Measurements from ENCODE around the gene PTPRK.

Gene PTPRK

DNA sequence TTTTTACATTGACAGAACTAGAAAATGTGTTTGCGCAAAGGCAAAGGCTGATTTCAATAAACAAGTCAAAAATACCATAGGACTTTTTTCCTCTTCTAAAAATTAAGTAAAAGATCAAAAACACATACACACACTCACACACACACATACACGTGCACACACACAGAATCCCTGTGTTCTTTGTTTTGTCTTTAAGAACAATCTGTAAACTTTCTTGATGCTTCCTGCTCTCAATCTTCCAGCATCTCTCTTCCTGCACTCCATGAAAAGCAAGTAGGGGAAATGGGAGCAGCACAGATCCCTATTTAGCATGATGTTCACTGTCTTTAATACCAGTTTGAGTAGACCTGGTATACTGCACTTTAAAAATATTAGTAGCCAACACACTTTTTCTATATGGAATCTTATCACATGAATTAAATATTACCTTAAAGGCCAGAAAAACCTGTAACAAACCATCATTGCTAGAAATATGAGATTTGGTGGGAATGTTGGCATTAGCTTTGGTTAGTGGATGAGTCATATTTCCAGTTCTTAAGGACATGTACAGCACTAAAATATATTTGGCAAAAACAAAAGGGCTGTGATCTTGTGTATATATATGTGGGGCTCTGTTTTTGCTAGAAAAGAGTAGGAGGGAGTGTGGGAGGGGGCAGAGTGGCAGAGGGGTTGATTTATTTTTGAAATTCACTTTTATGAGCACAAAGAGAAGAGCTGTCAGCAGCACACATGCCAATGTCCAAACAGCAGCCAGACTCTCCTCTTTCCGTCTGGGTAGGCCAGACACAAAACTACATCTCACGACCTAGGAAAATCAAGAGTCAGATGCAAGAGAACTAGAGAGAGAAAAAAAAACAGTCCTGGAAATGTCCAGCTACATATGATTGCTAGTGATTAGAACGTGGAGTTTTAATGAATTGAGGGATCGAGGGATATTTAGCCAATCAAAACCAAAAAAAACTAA lies 4.6 kb downstream of the PTPRK start:
- DNase-seq, result no peak

DNA sequence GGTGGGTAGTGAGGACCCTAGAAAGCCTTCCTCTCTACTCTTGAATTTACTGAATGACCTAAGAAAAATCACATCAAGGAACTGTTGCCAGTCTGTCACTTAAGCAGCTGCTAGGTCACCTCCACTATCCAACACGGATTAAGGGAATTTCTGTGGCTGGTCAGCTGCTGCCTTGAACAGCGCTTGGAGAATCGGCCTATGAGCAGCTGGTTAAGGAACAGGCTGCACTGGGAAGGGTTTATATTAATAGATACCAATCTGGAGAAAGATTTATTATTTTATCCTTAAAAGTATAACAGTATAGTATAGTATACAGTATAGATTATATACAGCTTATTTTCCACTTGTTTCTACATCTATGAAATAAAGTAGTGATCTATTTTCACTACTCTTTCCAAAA lies 6.5 kb downstream of the PTPRK start:
- no peak for DNase-seq

- no peak for DNase-seq
These were observed 8.1 kb downstream of the PTPRK start for GRCh38 chr6:128512296-128512695.

- no peak for DNase-seq
These were observed 8.9 kb downstream of the PTPRK start for GRCh38 chr6:128511506-128511905.

DNA sequence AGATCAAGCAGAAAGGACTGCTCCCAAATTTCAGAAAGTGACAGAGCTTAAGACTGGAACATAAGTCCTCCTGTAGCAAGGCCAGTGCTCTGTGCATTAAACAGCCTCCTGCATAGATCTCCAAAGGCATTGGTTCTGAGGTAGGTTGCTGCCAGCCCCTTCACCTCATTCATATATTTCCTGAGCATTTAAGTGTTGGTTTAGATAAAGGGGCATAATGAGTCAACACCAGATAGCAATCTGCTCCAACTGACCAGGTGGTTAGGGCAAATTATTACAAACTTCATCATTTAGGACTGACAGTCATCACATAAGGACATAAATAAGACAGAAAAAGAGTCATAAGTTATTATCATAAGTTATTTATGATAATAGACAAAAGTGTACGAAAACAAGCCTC lies 10.7 kb downstream of the PTPRK start:
- no peak for DNase-seq

- DNase-seq, result no peak
These were observed 11.7 kb downstream of the PTPRK start for GRCh38 chr6:128508588-128509296.

DNA sequence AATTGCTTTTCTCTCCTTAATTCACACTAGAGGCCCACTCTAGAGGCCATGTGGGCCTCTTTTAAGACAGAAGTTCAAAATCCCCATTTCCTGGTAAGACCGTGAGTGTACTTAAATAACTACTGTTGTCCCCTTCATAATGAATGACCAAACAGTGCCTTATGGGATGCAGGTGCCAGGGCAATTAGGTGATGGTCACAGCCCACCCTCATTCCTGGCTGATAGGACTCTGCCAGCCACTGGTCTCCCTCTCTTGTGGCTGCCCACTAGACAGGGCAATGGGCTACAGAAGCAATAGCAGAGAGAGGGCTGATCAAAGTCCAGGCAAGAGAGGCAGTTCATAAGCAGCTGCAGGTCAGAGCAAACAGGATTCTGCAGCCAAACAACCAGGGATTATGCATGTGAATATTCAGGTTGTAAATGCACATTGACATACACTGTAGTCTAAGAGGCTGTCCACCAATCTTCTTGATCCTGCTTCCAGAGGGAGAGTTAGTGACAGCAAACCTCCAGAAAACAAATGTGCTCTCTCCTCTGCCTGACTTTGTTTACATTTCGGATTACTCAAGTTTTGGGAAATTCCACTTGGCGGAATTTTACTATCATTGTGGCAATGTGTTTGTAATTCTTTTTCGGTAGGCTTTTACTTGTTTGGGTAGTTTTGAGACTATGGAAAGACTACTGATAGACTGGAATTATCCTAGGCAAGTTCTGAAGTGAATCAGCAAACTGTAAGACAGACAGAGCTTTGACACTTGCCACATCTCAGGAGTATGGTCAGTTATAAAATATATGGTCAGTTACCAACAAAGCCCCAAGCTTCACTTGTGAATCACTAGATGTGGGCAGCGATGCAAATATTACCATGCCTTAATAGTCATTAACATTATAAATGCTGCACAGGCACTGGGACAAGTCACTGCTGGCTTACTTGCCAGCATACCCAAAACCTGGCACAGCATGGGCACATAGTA lies 12.8 kb downstream of the PTPRK start:
- no peak for DNase-seq

DNA sequence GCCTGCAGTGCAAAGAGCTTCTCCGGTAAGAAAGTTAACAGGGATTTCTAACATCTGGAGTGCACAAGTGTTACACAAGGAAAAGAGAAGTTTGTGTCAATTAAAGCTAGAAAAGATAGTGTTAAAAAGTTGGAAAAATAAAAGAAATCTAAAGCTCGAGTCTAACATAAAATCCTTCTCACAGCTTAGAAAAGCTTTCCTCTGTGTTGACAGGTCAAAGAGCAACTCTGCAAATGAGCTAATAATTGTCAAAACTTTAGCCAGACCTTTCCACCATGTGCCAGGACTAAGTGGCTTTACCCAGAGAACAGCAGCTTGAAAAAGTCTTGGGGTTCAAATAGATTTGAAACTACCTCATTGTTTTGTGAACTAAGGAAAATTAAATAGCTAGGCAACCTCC lies 14.8 kb downstream of the PTPRK start:
- no peak for DNase-seq

- no peak for DNase-seq
These were observed 16.3 kb downstream of the PTPRK start for GRCh38 chr6:128504003-128504654.

DNA sequence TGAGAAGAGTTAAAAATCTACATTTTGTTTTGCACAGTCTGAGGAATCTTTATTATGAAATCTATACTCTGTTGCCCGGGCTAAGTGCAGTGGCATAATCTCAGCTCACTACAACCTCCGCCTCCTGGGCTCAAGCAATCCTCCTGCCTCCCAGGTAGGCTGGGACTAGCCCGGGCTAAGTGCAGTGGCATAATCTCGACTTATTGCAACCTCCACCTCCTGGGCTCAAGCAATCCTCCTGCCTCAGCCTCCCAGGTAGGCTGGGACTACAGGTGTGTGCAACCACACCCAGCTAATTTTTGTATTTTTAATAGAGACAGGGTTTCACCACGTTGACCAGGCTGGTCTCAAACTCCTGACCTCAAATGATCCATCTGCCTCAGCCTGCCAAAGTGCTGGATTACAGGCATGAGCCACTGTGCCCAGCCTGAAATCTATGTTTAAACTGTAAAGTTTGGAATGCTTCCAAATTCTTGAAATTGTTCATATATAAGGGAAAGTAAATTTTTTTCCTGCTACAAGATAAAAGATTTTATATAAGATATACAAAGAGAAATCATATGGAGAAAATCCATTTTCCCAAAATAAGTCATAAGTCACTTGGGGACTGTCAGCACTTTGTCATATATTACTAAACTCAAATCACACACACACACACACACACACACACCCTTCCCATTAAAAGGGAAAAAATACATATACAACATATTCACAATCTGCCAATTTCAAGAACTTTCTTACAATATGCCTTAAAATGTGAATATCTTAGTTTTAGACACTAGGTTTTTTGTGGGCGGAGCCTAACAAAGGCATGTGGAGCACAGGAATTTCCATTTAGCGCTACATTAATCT lies 19.4 kb downstream of the PTPRK start:
- no peak for DNase-seq

GRCh38 chr6:128500014-128500413 lies 20.4 kb downstream of the PTPRK start:
- no peak for DNase-seq

DNA sequence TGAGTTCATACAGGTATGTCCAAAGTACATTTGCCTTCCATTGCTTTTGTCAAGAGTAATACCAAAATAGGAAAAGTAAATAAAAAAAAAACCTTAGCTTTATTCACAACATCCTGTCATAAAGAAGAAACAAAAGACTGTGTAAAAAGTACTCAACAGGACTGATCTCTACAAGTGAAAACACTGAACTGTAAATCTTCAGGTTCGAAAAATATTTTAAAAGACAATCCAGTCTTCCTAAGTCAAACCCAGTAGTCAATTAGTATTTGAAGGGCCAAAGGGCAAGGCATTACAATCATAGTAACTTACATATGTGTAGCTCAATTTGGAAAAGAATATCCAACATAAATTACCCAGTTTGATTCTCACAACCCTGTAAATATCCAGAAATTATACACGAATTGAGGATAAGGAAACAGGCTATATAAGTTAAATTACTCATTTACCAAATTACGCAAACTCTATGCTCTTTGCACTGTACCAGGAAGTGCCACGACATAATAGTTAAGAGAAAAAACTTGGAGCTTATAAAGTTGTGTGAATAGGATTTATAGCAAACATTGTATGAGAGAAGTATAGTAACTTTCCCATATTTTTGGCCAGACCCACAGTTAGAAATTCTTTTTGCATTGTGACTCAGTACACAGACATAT lies 21.2 kb downstream of the PTPRK start:
- DNase-seq, result no peak

GRCh38 chr6:128498234-128498633 lies 22.2 kb downstream of the PTPRK start:
- no peak for DNase-seq

DNA sequence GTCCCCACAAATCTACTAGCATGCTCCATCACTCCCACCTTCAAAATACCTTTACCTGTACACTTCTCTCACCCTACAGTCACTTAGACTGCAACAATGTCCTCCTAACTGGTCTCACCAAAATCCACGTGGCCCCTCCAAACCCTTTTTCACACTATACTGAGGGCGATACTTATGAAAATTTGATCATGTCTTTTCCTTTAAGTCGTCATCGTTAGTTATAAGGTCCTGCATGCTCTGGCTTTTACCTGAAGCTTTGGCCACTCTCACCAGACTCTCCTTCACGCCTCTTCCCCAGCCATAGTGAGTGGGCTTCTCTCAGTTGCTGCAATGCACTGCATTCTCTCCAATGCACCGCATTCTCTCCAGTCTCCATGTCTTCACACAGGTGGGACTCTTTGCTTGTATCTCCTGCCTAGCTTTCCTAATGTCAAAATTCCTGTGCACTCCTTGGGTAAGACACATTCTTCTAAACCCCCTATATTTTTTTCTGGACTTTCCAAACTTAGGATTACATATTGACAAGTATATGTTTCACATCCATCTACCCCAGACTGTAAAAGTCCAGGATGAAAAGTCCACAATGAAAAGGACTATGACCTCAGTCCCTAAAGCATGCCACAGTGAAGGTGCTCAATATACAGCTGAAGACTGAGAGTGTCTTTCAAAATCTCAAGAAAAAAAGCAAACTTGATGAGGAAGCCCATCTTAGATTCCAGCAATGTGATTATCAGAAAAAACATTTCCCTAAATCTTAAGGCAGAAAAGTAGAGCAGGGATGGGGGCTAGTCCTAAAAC lies 24.7 kb downstream of the PTPRK start:
- DNase-seq, result no peak

DNA sequence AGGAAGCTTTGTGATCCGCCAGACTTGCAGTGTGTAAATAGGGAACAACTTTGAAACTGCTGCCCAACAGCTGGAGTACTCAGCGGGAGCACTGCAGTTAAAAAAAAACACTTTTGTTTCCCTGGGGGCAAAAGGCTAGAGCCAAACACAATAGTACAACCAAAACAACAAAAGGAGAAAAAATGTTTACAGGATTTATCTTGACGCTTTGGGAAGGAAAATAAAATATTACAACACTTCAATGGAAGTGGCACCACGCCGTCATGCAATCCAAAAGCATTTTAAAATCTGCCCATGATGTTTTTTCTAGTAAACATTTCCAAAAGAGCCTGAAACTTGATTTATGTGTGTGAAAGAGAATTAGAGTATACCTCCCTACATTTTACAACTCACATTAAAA lies 26.0 kb downstream of the PTPRK start:
- no peak for DNase-seq

DNA sequence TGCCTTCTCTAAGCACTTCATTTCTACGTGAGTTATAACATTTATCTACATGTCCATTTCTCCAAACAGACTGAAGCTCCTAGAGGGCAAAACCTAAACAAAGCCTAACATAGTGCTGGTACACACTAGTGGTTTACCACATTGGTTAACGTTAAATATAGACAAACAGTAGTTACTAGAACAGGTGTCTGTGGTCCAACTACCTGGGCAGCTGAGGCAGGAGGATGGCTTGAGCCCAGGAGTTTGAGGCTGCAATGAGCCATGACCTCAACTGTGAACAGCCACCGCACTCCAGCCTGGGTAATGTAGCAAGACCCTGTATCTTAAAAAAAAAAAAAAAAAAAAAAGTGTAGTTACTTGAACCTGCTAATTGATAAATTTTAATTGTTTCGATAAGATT lies 26.5 kb downstream of the PTPRK start:
- DNase-seq, result no peak

DNA sequence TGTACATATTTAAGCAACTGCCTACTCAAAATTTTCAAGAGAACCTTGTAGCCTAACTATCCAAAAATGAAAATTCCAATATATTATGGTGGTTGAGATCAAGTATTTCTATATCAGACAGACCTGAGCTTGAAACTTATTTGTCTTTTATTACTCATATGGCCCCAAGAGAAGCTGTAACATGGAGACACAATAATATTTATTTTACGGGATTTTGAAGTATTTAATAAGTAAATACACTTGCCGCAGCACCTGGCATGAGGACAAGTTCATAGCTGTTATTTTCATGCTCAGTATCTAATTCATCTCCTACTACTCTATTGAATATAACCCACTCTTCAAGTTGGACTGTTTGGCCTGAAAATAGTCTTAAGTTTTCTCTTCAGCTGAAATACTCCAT lies 28.0 kb downstream of the PTPRK start:
- DNase-seq, result no peak

GRCh38 chr6:128491610-128492206 lies 28.7 kb downstream of the PTPRK start:
- DNase-seq, result no peak

- DNase-seq, result no peak
These were observed 29.3 kb downstream of the PTPRK start for GRCh38 chr6:128491100-128491581.

All from CD4-positive, alpha-beta T cell treated with Interleukin-17A for 1 hour (primary cell).